Sigmoid colon (tissue), 4 donors: ENCODE measurements around the gene SLC2A6.

Experiments used
- POLR2A ChIP-seq, 2 donors: fragments of 450-650 bp; IDR thresholded peaks; one replicate each; pipeline ENCODE4 v1.6.1; 2016; ENCODE audit warnings: antibody characterized with exemption in 2 of 2, mild to moderate bottlenecking in 2 of 2, moderate library complexity in 2 of 2
- POLR2AphosphoS5 ChIP-seq, 4 donors: sonication (generic); formaldehyde crosslinking; IDR thresholded peaks; one replicate each; pipeline ENCODE4 v1.6.1; 2017; ENCODE audit warnings: antibody characterized with exemption in 4 of 4

DNA sequence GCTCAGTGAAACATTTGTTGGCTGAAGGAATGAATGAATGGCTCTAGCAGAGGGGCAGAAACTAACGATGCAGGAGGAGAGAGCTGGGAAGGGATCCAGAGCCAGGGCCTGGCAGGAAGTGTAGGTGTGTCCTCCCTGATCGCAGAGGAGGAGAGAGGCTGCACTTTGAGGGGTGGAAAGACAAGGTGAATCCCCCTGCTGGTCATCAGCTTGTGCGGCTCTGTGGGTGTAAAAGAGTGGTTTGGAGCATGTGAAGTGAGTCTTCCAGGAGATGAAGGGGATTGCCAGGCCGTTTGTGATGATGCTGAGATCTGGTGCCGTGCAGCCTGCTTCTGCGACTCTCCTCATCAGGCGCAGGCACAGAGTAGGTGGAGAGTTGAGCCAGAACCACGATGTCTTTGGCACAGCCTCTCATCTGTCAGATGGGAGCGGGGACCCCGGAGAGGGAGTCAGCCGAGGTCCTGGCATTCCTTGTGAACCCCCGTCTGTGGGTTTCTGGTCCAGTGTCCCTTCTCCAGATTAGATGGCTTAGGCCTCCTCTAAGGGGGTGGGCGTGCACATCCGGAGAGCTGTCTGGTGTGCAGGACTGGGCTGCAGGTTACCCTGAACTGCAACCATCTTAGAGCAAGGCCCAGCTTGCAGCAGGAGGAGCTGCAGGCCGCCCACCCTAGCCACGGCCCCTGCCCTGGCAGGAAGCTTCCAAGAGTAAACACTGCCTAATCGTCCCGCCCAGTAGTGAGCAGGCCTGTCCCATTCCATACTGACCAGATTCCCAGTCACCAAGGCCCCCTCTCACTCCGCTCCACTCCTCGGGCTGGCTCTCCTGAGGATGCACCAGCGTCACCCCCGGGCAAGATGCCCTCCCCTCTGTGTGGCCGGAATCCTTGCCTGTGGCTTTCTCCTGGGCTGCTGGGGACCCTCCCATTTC, 57.0 kb downstream of the SLC2A6 start, which contains the start of gene ADAMTS13:
- TF ChIP-seq POLR2A (IDR thresholded peaks at IDR 0.05) (no peak), POLR2AphosphoS5 (IDR thresholded peaks at IDR 0.05) (no peak)
